CD4-positive, alpha-beta T cell treated with Interleukin-6 for 4 hours (primary cell): ENCODE measurements around the gene DGCR8.

Source experiments
- DNase-seq: peaks from one replicate; pipeline ENCODE4 v3.0.0-alpha.2; 2020; ENCODE audit warnings: mixed read lengths

Gene DGCR8

GRCh38 chr22:20068640-20069039 lies 11.4 kb upstream of the DGCR8 start:
- no peak for DNase-seq

- no peak for DNase-seq
Observed at GRCh38 chr22:20069331-20070042, 10.6 kb upstream of the DGCR8 start.

GRCh38 chr22:20071524-20071972 lies 8.5 kb upstream of the DGCR8 start:
- DNase-seq = no peak

GRCh38 chr22:20076627-20077172 lies 3.3 kb upstream of the DGCR8 start:
- no peak for DNase-seq

GRCh38 chr22:20080445-20080775 lies 369 bp downstream of the DGCR8 start:
- peak; percentile 79 for DNase-seq

- no peak for DNase-seq
Observed at GRCh38 chr22:20080776-20081654, 974 bp downstream of the DGCR8 start.

- DNase-seq = no peak
Observed at GRCh38 chr22:20083157-20083890, 3.3 kb downstream of the DGCR8 start.

GRCh38 chr22:20083891-20084546 lies 4.0 kb downstream of the DGCR8 start:
- no peak for DNase-seq

GRCh38 chr22:20084547-20085413 lies 4.7 kb downstream of the DGCR8 start:
- peak; percentile 20 for DNase-seq

- no peak for DNase-seq
Observed at GRCh38 chr22:20085651-20086050, 5.6 kb downstream of the DGCR8 start.

- DNase-seq = no peak
Observed at GRCh38 chr22:20086101-20086599, 6.1 kb downstream of the DGCR8 start.

GRCh38 chr22:20086763-20087162 lies 6.7 kb downstream of the DGCR8 start:
- no peak for DNase-seq

GRCh38 chr22:20087319-20088262 lies 7.5 kb downstream of the DGCR8 start:
- DNase-seq = no peak

- no peak for DNase-seq
Observed at GRCh38 chr22:20088263-20088648, 8.2 kb downstream of the DGCR8 start.

GRCh38 chr22:20089226-20089976 lies 9.4 kb downstream of the DGCR8 start:
- DNase-seq = no peak

- DNase-seq = no peak
Observed at GRCh38 chr22:20089977-20090729, 10.1 kb downstream of the DGCR8 start.

- no peak for DNase-seq
Observed at GRCh38 chr22:20090730-20091240, 10.7 kb downstream of the DGCR8 start.

GRCh38 chr22:20091690-20092476 lies 11.8 kb downstream of the DGCR8 start:
- DNase-seq = no peak
